ENCODE results near the gene PDE4D. TPM values are rescaled to one million over a fixed set of nuclear protein-coding genes. Genes with fewer than 3 reads are reported as not detected.
"Not testable (repeated sequence)": the region's sequence is repeated elsewhere in the genome, so short reads cannot be mapped to it uniquely, and the experiment has no call there.

Gene PDE4D
- total RNA-seq, 2 experiments from 2014 or later: 68.5 to 69.8 TPM

DNA sequence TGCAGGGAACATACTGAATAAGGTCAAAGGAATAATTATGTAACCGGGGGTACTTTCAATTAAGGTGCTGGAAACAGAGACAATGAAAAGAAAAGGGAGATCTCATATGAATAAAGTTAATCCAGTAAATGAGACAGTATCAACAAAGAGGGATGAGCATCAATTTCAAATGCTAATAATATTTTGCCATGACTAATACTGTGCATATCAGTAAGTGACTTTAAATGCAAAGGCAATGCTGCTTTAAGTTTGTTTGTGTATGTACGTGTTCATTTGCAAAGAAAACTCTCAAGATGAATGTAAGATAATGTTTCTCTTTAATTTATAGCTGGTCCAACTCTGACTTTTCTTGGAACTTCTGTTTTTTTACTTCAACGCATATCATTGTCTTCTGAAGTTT is 139.9 kb downstream of the PDE4D start:
- CTCF ChIA-PET: no interaction called here
- H3K27me3 Mint-ChIP-seq: no peaks in the 10 kb centered on the region
- no peaks in the 10 kb centered on the region for H3K9me3 Mint-ChIP-seq (ENCODE audit: low read depth)
- POLR2A ChIA-PET: no interaction called here
- no peaks in the 10 kb centered on the region for H3K36me3 Mint-ChIP-seq (ENCODE audit: low read depth)
- H3K4me1 Mint-ChIP-seq: no peaks in the 10 kb centered on the region
- DNase-seq: no peak
- H3K4me3 Mint-ChIP-seq: no peak overlapping the region
- intact Hi-C loops (cut with DNase I, micrococcal nuclease): no loop called here
- no peak for ATAC-seq
- H3K27ac Mint-ChIP-seq: no peak overlapping the region

DNA sequence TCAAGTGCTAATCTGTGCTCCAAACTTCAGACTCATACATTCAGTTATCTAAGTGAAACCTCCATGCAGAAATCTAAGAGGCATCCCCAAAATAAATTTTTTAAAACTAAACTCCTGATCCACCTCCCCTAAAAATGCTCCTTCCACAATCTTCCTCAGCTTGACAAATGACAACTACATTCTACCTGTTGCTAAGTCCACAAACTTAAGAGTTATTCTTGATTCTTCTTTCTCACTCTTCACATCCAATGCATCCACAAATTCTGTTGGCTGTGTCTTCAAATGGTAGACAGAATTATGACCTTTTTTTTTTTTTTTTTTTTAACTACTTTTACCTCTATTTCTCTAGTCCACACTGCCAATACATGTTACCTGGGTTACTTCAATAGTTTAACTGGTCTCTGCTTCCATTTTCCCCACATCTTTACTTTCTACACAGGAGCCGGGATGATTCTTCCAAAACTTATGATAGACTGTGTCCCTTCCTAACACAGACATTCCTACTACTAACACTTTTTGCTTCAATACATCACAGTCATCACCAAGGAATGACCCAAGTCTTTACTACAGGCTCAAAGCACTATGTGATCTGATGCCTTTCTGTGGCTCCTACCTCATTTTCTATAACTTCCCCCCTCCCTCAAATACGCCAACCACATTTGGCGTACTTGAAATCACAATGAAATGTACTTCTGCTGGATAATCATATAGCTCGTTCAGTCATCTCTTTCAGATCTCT is 143.6 kb downstream of the PDE4D start:
- intact Hi-C loops (cut with DNase I, micrococcal nuclease): no loop called here
- CTCF ChIA-PET: interaction anchor here (0.7 to 1.4 kb wide), 2 partner anchors 11 to 889 kb away, joined by 3 to 4 read pairs; no protein-coding TSS in a partner anchor
- H3K4me1 Mint-ChIP-seq: no peaks in the 10 kb centered on the region

DNA sequence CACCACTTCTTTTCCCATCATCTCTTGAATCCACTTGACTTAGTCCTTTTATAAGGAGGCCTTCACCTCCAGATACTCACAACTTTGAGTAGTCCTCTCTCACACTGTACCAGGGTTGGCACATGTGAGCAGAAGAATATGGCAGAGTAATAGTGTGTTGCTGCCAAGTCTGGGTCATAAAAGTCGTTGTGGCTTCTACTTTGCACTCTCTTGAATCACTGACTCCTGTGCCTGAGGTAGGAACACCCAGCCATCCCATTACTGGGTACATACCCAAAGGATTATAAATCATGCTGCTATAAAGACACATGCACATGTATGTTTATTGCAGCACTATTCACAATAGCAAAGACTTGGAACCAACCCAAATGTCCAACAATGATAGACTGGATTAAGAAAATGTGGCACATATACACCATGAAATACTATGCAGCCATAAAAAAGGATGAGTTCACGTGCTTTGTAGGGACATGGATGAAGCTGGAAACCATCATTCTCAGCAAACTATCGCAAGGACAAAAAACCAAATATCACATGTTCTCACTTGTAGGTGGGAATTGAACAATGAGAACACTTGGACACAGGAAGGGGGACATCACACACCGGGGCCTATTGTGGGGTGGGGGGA is 145.4 kb downstream of the PDE4D start:
- H3K27me3 Mint-ChIP-seq; H3K27ac Mint-ChIP-seq; DNase-seq; H3K36me3 Mint-ChIP-seq (ENCODE audit: low read depth); ATAC-seq; H3K4me1 Mint-ChIP-seq; POLR2A ChIA-PET; intact Hi-C loops (cut with DNase I, micrococcal nuclease); H3K4me3 Mint-ChIP-seq; H3K9me3 Mint-ChIP-seq (ENCODE audit: low read depth): not testable (repeated sequence)
- CTCF ChIA-PET: interaction anchor here (1.4 kb wide), 1 partner anchor 13 kb away, joined by 3 read pairs; no protein-coding TSS in a partner anchor

More for the DNA sequence above, 143.6 kb downstream of the PDE4D start:
- H3K9me3 Mint-ChIP-seq (ENCODE audit: low read depth): no peaks in the 10 kb centered on the region
- H3K36me3 Mint-ChIP-seq (ENCODE audit: low read depth): no peaks in the 10 kb centered on the region
- DNase-seq (no peak), ATAC-seq (no peak)
- no peak overlapping the region for H3K4me3 Mint-ChIP-seq
- POLR2A ChIA-PET: no interaction called here
- H3K27ac Mint-ChIP-seq: no peak overlapping the region
- no peaks in the 10 kb centered on the region for H3K27me3 Mint-ChIP-seq

DNA sequence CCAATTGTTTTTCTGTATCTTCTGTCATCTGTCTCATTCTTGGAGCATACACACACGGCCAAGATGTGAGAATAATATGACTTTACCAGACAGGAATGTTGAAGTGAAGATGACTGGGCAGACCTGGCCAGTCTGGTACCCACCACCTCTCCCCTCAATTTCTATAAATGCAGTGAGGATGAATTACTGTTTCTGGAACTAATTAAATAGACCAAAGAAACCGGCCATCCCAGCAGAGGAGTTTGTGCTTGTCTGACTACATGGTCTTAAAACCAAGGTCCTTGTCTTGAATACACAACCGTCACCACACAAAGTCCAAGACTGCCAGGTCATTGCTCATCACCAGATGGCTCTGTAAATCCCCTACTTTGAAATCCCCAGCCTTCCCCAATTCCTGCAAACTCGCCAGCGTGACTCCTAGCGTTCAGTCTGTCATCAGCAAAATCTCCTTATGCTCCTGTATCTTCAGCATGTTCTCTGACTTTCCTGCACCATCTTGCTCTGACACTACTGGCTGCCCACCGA is 147.2 kb downstream of the PDE4D start:
- ChIA-PET POLR2A (interaction anchor here (0.6 kb wide), 1 partner anchor 14 kb away, joined by 3 read pairs; no protein-coding TSS in a partner anchor), CTCF (no interaction called here)
- ATAC-seq: no peak
- H3K27ac Mint-ChIP-seq: no peak overlapping the region
- no peaks in the 10 kb centered on the region for H3K27me3 Mint-ChIP-seq
- intact Hi-C loops (cut with DNase I, micrococcal nuclease): no loop called here
- no peaks in the 10 kb centered on the region for H3K36me3 Mint-ChIP-seq (ENCODE audit: low read depth)
- DNase-seq: no peak
- no peak overlapping the region for H3K4me3 Mint-ChIP-seq
- no peaks in the 10 kb centered on the region for H3K9me3 Mint-ChIP-seq (ENCODE audit: low read depth)
- H3K4me1 Mint-ChIP-seq: no peaks in the 10 kb centered on the region

DNA sequence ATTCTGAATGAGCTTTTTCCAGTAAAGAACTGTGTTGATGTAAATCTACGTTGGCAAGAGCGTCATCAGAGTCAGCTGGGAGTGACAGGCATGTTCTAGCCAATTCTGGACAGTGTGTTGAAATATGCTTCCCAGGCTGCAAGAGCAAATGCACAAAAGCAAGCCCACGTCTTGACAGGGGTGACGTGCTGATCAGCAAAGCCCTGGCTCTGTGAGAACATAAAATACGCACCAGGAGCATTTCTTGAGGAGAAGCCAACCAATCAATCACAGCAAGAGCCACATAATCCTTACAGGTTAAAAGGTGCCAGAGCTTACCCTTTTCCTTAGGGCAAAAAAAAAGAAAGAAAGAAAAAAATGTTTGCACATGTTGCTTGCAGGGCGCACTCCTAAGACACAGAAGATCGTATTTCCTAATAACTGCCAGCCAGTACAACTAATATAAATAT is 148.1 kb downstream of the PDE4D start:
- intact Hi-C loops (cut with DNase I, micrococcal nuclease): no loop called here
- CTCF ChIA-PET: no interaction called here

DNA sequence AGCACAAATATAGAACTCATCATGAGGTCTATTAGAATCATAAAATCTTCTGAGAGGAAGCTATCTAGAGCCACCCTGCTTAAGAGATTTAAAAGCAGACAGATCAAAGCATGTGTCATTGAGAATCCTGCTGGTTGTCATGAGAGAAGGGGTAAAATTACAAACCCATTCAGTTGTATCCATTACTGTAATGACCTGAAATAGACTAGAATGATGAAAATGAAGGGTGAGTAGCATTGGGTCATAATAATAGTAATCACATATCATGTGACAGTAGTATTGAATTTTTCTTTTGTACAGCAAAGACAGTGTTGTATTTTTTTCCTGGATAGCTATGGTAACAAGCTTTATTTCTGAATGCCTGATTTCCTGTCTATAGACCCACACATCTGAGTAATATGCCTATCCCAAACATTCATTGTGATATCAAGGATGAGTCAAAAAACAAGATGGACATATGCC is 149.0 kb downstream of the PDE4D start:
- DNase-seq: no peak
- POLR2A ChIA-PET: interaction anchor here (0.6 kb wide), 1 partner anchor 49 kb away, joined by 5 read pairs; no protein-coding TSS in a partner anchor
- peak; percentile 30 for ATAC-seq
- H3K4me1 Mint-ChIP-seq: no peaks in the 10 kb centered on the region
- H3K36me3 Mint-ChIP-seq (ENCODE audit: low read depth): no peaks in the 10 kb centered on the region
- no peaks in the 10 kb centered on the region for H3K9me3 Mint-ChIP-seq (ENCODE audit: low read depth)
- CTCF ChIA-PET: interaction anchor here (0.7 kb wide), 1 partner anchor 1079 kb away, joined by 3 read pairs; no protein-coding TSS in a partner anchor
- no peak overlapping the region for H3K27ac Mint-ChIP-seq
- intact Hi-C loops (cut with DNase I, micrococcal nuclease): no loop called here
- no peak overlapping the region for H3K4me3 Mint-ChIP-seq
- no peaks in the 10 kb centered on the region for H3K27me3 Mint-ChIP-seq

More for the DNA sequence above, 148.1 kb downstream of the PDE4D start:
- no peak for ATAC-seq
- no peaks in the 10 kb centered on the region for H3K4me1 Mint-ChIP-seq
- H3K27me3 Mint-ChIP-seq: no peaks in the 10 kb centered on the region
- H3K4me3 Mint-ChIP-seq: no peak overlapping the region
- no peaks in the 10 kb centered on the region for H3K9me3 Mint-ChIP-seq (ENCODE audit: low read depth)
- no peaks in the 10 kb centered on the region for H3K36me3 Mint-ChIP-seq (ENCODE audit: low read depth)
- no peak overlapping the region for H3K27ac Mint-ChIP-seq
- POLR2A ChIA-PET: interaction anchor here (0.6 kb wide), 1 partner anchor 13 kb away, joined by 3 read pairs; no protein-coding TSS in a partner anchor
- no peak for DNase-seq

DNA sequence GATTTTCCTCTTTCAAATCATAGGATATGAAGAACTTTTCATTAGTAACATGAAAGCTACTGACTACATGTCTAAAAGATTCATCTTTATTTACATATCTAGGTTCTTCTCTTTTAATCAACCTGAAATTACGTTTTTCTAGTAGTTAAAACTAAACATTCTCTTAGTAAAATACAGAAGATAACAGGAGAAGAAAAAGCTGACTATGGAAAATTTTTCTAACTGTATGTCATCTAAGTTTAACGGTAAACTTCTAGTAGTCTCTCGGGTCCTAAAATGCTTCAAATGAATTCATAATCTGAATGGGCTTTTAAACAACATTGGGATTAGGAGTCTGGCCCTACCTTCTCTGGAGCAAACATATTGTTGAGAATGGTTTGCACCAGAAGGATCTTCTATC is 151.9 kb downstream of the PDE4D start:
- H3K36me3 Mint-ChIP-seq (ENCODE audit: low read depth): no peaks in the 10 kb centered on the region
- DNase-seq: no peak
- ChIA-PET POLR2A (no interaction called here), CTCF (no interaction called here)
- H3K27ac Mint-ChIP-seq: no peak overlapping the region
- H3K4me1 Mint-ChIP-seq: no peaks in the 10 kb centered on the region
- H3K27me3 Mint-ChIP-seq: no peaks in the 10 kb centered on the region
- H3K9me3 Mint-ChIP-seq (ENCODE audit: low read depth): no peaks in the 10 kb centered on the region
- H3K4me3 Mint-ChIP-seq: no peak overlapping the region
- intact Hi-C loops (cut with DNase I, micrococcal nuclease): no loop called here
- no peak for ATAC-seq

DNA sequence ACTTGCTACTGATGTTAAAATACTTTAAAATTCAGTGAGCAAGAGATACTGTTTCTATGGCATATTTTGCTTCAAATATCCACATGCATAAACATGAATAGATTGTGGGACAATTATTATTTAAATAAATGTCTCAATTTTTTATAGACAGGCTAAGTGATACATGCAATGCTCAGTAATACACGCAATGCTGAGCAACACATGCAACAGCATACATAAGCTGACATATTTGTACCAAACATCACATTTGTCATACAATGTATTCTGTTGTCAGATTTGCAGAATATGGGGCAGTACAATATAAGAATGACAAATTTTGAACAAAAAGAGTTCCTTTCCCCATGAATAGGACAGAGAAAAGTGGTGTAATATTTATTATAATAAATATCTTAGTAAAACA is 155.5 kb downstream of the PDE4D start:
- no peaks in the 10 kb centered on the region for H3K4me1 Mint-ChIP-seq
- intact Hi-C loops (cut with DNase I, micrococcal nuclease): no loop called here
- no peak for DNase-seq
- no peaks in the 10 kb centered on the region for H3K36me3 Mint-ChIP-seq (ENCODE audit: low read depth)
- POLR2A ChIA-PET: no interaction called here
- CTCF ChIA-PET: no interaction called here
- no peak overlapping the region for H3K4me3 Mint-ChIP-seq
- ATAC-seq: no peak
- peaks cover 2% of the 10 kb centered on the region for H3K27me3 Mint-ChIP-seq
- H3K9me3 Mint-ChIP-seq (ENCODE audit: low read depth): no peaks in the 10 kb centered on the region
- no peak overlapping the region for H3K27ac Mint-ChIP-seq

DNA sequence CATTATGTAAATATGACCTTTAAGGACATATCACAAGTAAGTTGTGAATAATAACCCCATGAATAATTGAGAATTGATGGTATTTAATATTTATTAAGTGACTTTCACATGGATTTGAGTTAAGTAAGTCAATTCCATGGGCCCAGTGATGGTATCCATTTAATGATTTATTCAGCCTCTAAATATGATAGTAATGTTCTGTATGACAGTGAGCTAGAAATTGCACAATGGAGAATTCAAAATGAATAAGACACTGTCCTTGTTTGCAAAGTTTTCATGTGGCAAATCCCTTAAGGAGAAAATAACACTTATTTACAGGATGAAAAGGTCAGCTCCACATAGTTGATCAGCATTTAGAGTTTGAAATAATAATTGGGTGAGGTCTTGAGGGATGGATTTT is 160.7 kb downstream of the PDE4D start:
- CTCF ChIA-PET: interaction anchor here (0.6 to 0.7 kb wide), 2 partner anchors 82 to 560 kb away, joined by 3 read pairs; no protein-coding TSS in a partner anchor
- intact Hi-C loops (cut with DNase I, micrococcal nuclease): no loop called here
- Mint-ChIP-seq H3K9me3 (ENCODE audit: low read depth) (no peaks in the 10 kb centered on the region), H3K27me3 (peaks cover 6% of the 10 kb centered on the region), H3K27ac (no peak overlapping the region), H3K36me3 (ENCODE audit: low read depth) (no peaks in the 10 kb centered on the region), H3K4me3 (no peak overlapping the region), H3K4me1 (no peaks in the 10 kb centered on the region)
- DNase-seq: no peak
- POLR2A ChIA-PET: interaction anchor here (0.7 kb wide), 1 partner anchor 13 kb away, joined by 3 read pairs; no protein-coding TSS in a partner anchor
- ATAC-seq: no peak

DNA sequence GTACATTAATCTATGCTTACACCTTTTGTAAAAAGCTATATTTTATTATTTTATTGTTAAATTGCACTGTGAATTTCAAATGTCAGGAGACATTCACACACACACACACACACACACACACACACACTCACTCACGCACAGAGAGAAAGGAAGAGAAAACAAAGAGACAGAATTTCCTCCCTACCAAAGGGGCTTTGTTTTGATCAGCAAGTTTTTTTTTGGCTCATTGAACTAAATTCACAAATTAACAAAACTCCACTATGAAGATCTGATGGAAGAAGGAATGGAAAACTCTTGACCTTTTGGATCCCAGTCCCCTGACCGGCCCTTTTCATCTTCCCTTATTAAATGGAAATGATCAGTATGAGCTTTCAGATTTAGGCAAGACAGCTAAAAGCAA is 161.2 kb downstream of the PDE4D start:
- no peaks in the 10 kb centered on the region for H3K4me1 Mint-ChIP-seq
- intact Hi-C loops (cut with DNase I, micrococcal nuclease): no loop called here
- H3K27ac Mint-ChIP-seq: no peak overlapping the region
- no peak for ATAC-seq
- no peak overlapping the region for H3K4me3 Mint-ChIP-seq
- no peak for DNase-seq
- peaks cover 6% of the 10 kb centered on the region for H3K27me3 Mint-ChIP-seq
- H3K36me3 Mint-ChIP-seq (ENCODE audit: low read depth): no peaks in the 10 kb centered on the region
- POLR2A ChIA-PET: interaction anchor here (0.7 kb wide), 1 partner anchor 14 kb away, joined by 3 read pairs; no protein-coding TSS in a partner anchor
- CTCF ChIA-PET: interaction anchor here (0.7 to 1.2 kb wide), 2 partner anchors 11 to 82 kb away, joined by 3 read pairs; no protein-coding TSS in a partner anchor
- no peaks in the 10 kb centered on the region for H3K9me3 Mint-ChIP-seq (ENCODE audit: low read depth)

DNA sequence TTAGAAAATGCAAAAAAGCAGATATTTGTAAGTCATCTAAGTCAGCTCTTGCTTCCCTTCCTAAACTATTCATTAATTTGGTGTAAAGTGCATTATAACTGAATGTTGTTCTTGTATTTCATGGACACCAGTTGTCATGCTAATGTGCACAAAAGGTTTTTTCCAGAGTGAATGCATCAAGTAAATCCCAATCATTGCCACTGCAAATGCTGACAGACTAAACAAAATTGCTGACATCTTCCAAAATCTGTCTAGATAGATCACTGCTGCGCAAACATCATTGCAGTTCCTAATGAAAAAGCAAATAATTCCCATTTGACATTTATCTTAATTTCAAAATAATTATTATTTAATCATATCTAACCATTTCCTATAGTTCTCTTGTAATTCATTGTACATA is 161.7 kb downstream of the PDE4D start:
- H3K27me3 Mint-ChIP-seq: peaks cover 6% of the 10 kb centered on the region
- intact Hi-C loops (cut with DNase I, micrococcal nuclease): no loop called here
- no peak for ATAC-seq

More for the DNA sequence above, 161.7 kb downstream of the PDE4D start:
- no peak overlapping the region for H3K4me3 Mint-ChIP-seq
- ChIA-PET POLR2A (no interaction called here), CTCF (interaction anchor here (1.2 kb wide), 1 partner anchor 11 kb away, joined by 3 read pairs; no protein-coding TSS in a partner anchor)
- H3K27ac Mint-ChIP-seq: no peak overlapping the region
- H3K9me3 Mint-ChIP-seq (ENCODE audit: low read depth): no peaks in the 10 kb centered on the region
- H3K4me1 Mint-ChIP-seq: no peaks in the 10 kb centered on the region
- no peak for DNase-seq
- no peaks in the 10 kb centered on the region for H3K36me3 Mint-ChIP-seq (ENCODE audit: low read depth)

Data from activated CD4-positive, alpha-beta T cell treated with anti-CD3 and anti-CD28 coated beads for 36 hours (primary cell).